Right renal pelvis (tissue), 4 donors: ENCODE data around the gene MESP2. TPM values are rescaled to one million over a fixed set of nuclear protein-coding genes. Genes with fewer than 3 reads are reported as not detected.
A peak's percentile ranks its signal among the peaks of the same experiment; 100 is the strongest.

Source experiments
- DNase-seq, 4 donors: peaks; one replicate each; pipeline ENCODE4 v3.0.0-alpha.2; 2013; ENCODE audit warnings: low read depth in 4 of 4, low spot score in 3 of 4, missing footprints in 1 of 4
- polyA plus RNA-seq, 4 donors: library from polyadenylated mRNA; unstranded; fragments of 120-200 nt; gene quantifications; one replicate each; pipeline ENCODE4 v1.2.1, GENCODE V29; 2013; ENCODE audit not compliant: insufficient read length in 4 of 4

MESP2 gene, protein sequence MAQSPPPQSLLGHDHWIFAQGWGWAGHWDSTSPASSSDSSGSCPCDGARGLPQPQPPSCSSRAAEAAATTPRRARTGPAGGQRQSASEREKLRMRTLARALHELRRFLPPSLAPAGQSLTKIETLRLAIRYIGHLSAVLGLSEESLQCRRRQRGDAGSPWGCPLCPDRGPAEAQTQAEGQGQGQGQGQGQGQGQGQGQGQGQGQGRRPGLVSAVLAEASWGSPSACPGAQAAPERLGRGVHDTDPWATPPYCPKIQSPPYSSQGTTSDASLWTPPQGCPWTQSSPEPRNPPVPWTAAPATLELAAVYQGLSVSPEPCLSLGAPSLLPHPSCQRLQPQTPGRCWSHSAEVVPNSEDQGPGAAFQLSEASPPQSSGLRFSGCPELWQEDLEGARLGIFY
- under 1 TPM; 0.18 to 0.80 (median 0.52) TPM for polyA plus RNA-seq

DNA sequence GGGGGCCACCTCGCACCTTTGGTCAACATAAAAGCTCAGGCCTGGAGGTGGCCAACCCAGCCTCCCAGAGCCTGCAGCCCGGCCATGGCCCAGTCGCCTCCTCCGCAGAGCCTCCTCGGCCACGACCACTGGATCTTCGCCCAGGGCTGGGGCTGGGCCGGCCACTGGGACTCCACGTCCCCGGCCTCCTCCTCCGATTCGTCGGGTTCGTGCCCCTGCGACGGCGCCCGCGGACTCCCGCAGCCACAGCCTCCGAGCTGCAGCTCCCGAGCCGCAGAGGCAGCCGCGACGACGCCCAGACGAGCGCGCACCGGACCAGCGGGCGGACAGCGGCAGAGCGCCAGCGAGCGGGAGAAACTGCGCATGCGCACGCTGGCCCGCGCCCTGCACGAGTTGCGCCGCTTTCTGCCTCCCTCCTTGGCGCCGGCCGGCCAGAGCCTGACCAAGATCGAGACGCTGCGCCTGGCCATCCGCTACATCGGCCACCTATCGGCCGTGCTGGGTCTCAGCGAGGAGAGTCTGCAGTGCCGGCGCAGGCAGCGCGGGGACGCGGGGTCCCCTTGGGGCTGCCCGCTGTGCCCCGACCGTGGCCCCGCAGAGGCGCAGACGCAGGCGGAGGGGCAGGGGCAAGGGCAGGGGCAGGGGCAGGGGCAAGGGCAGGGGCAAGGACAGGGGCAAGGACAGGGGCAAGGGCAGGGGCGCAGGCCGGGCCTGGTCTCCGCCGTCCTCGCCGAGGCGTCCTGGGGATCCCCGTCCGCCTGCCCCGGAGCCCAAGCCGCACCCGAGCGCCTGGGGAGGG lies at the start of gene MESP2:
MESP2 (plus strand) TSS at position 59 of the 799 bp plus-strand sequence; CDS start at position 85, 26 bp downstream.
- peak; percentile 57 to 79 (median 70) for DNase-seq

DNA sequence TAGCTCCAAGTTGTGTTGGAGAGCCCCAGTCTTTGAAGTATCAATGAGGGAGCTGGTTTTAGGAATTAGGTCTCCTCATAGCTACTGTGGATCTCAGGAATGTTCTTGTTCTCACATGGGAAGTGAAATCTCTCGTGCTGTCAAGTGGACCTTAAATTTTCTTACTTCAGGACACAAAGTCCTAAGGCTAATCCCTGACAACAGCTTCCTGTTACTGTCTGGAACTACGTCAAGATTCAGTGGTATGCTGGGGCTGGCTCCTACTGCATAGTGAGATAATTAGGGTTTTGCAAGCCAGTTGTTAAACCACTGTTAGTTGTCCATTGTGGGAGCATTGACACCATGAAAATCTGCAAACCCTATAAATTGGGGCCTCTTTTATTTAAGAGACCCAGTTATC lies 47.9 kb upstream of the MESP2 start:
- no peak for DNase-seq

DNA sequence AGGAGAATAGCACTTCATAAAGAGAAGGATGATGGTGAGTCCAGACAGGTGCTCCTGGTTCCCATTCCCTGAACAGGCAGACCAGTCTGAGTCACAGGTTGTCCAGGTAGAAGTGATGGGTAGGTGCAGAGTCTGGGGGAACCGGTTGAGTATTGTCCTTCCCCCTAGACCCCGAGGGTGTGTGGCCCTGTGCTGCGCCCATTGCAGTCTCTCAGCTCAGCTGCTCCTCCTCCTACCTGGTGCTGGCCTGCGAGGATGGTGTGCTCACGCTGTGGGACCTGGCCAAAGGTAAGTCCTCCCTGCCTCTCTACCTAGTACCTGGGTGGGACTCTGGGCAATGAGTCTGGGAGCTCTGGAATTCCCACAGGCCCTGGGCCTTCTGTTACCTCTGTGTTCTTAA lies 44.9 kb upstream of the MESP2 start:
- no peak for DNase-seq

DNA sequence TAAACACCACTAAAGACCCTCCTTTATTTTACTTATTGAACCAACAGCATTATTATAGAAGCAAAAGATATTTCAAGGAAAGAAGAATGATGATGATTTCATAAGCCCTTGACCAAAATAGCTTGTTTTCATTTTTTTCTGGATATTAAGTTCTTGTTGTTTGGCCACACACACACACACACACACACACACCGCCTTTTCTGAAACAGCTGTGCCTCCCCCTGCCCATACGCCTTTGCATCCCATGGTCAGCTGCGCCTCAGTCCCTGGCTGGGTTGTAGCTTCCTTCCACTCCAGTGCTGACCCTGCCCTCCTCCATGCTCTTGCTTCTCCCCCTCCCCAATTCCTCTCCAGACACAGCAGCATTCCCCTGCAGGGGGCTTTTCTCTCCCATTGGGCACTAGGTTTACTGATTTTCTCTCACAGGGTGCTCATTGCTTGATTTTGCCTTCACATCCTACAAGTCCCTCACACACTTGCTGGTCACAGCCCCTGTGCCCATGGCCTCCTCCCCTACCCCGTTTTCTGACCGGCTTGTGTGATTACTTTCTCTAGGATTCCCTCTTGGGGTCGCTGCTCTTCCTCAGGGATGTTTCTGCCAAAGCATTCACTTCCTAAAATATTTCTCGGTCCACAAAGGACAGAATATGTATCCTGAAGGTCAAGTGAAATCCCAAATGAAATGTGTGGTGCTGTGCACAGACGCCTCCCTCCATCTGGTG lies 43.5 kb upstream of the MESP2 start:
- no peak for DNase-seq

DNA sequence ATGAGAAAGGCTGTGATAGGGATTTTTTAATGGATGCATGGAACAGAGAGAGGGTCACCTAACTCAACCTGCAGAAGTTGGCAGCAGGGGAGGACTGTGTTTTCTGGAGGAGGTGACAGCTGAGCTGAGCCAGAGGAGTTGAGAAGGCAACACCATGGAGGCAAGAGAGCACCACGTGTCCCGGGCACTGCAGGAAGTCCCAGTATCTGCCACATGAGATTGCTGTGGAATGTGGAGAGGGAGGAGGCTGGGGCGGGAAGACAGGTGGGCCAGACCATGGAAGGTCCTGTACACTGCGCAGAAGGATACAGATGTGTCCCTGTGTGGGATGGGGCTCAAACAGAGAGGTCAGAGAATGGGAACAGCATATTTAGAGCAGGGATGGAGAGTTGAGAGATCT lies 40.4 kb upstream of the MESP2 start:
- no peak for DNase-seq

DNA sequence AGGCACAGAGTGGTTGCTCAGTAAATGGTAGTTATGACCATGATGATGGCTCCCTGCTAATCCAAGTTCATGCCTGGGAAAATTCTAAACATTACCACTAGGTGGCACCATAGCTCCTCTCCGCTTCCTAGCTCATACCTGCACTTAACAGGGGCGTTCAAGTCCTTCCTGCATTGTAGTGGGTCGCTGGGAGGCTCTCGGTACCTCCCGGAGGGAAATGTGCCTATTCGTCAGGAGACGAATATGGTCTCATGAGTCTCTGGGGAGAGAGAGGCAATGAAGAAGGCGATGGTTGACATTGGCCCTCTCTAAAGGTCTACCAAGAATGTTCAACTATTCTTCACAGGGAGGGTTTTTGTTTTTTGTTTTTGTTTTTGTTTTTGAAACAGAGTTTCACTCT lies 36.0 kb upstream of the MESP2 start:
- peak in 3 of 4 donors; percentile 63 to 72 (median 66) for DNase-seq

DNA sequence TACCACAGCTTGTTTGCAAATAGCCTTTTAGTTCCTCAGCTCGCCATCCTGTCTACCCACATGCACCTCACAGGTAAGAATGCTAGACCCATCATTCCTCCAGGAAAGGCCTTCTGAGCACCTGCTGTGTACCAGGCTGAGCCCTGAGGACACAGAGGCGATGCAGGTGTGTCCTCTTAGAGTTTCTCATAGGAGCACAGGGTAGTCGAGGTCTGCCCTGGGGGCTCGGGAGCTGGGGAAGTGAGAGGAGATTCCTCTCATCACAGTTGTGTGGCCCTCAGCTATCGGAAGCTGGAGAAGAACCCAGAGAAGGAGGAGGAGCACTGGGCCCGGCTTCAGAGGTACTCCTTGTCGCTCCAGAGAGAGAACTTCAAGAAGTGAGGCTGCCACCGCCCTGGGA lies 33.1 kb upstream of the MESP2 start:
- DNase-seq = no peak

DNA sequence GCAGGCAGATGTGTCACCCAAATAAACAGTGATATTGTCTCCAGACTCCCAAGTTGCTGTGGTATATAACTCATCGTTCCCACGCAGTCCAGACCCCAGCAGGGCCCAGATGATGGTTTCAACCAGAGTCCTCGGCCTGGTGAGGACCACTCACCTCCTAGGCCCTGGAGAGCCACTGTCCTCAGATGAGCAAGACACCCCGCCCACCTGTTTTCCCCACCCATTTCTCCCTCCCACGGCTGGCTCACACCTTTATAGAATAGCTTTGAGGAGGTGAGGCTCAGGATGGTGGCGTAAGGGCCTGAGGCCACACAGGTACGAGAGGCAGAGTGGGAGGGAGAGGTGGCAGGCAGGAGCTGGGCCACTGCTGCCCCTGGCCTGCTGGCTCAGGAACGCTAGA lies 32.5 kb upstream of the MESP2 start:
- DNase-seq = no peak

DNA sequence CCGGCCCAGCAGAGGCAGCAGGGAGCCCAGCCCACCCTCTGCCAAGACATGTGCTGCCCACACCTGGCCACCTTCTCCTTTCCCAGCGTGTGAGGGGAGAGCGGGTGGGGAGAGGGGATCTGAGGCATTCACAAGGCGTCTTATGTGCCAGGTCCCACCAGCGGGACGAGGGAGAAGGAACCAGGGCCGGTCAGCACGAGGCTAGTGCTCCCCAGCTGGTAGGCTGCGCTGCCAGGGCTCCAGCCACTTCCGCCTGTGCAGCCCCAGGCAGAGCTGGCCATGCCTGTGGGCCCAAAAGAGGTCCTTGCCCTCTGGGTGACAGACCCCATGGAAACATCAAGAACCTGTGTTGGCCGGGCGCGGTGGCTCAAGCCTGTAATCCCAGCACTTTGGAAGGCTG lies 31.0 kb upstream of the MESP2 start:
- no peak for DNase-seq

DNA sequence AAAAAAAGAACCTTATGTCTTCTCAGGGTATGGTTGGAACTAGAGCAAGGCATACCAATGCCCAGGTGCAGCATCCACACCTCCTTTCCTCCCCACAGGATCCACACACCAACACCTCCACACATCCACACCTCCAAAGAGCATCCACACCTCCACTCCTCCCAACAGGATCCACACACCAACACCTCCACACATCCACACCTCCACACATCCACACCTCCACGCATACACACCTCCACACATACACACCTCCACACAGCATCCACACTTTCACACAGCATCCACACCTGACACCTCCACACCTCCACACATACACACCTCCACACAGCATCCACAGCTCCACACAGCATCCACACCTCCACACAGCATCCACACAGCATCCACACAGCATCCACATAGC lies 30.4 kb upstream of the MESP2 start:
- DNase-seq = no peak

DNA sequence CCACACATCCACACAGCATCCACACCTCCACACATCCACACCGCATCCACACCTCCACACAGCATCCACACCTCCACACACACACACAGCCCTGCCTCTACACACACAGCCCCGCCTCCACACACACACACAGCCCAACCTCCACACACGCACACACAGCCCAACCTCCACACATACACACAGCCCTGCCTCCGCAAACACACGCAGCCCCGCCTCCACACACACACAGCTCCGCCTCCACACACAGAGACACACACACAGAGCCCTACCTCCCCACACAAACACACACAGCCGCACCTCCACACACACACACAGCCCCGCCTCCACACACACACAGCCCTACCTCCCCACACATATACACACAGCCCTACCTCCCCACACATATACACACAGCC lies 29.7 kb upstream of the MESP2 start:
- DNase-seq = no peak

DNA sequence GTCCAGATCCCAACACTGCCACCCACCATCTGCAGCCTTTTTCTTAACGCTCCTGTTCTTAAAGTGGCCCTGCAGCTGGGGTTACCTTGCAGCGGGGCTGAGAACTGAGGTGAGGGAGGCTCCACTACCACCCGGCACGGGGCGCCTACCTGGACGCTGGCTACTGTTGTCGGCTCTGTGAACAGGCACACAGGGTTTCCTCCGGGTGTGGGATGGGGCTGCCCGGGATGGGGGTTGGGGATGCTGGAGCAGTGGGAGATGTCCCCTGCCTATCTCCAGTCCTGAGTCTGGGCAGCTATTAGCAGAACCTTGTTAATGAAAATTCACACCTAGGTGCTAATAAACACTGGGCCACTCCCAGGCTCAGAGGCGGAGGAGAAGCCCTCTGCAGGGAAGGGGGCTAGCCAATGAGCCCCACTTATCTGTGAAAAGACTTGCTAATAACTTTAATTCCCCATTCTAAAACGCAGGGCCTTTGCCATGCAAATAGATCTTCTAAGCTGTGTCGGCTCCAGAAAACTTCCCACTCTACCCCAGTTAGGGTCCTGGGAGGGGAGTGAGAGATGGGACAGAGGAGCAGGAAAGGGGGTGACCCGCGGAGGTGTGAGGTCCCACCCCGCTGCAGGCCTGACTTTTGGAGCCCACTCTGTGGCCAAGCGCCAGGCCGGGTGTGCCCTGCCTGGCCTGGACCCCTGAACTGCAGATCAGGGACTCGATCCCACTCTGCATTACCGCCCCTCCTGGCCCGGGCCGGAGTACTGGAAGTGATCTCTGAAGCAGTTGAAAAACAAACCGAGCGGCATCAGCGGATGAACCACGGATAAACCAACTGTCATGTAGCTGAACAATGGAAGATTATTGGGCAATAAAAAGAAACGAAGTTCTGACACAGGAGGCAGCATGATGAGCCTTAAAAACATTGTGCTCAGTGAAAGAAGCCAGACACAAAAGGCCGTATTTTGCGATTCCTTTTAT lies 28.1 kb upstream of the MESP2 start:
- no peak for DNase-seq

DNA sequence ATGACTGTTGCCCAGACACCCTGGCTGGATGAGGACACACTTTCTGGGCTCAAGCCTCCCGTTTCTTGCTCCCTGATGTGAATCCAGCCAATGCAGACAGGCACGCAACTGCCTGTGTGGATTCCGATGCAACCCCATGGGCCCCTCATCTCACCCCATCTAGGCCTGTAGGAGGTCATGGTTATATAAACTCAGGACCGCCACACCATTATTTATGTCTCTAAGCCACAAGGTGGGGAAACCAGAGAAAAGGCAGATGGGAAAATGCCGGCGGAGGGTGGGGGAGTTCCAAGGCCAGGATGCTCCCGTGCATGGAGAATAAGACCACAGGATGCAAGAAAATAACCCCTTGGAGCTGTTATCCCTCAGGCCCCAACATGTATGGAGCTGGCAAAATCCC lies 27.1 kb upstream of the MESP2 start:
- DNase-seq = no peak

DNA sequence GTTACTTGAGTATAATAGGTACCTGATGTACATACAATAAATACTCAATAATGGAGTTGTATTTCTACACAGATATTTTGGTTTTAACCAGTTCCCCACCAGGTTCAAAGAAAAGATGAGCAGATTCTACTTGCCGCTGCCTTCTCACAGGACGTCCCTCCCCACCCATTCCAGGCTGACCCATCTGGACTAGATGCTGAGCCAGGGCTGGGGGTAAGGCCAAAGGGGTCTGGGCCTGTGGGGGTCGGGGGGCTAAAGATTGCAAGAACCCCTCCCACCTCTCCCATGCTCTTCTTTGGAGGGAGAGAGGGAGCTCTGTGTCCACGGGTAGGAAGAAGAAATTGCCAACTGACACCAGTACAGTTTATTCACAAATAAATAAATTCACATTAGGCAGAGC lies 26.6 kb upstream of the MESP2 start:
- no peak for DNase-seq

DNA sequence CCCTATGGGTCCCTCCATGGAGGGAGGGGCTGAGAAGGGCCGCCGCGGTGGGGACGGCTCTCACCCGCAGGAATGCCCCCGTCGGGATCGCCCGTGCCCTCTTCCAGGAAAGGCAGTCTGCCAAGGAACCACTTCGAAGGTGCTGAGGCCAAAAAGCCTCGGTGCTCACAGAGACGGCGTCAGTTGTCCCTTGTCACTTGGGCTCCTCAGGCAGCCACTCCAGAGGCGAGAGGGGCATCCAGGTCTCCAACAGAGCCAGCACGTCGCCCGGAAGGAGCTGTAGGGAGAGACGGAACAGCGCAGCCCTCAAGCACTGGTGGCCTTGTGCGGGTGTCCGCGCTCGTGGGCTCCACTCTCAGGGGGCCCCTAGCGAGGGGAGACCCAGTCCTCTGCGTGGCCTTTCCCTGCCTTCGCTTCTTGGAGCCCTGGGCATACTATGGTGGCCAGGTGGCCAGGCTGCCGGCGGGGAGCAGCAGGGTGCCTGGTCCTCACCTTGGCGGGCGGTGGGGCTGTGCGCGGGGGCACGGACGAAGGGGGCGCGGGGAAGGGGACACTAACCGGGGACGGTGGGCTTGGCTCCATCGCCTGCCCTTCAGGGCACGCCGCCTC lies 26.1 kb upstream of the MESP2 start:
- DNase-seq = no peak

DNA sequence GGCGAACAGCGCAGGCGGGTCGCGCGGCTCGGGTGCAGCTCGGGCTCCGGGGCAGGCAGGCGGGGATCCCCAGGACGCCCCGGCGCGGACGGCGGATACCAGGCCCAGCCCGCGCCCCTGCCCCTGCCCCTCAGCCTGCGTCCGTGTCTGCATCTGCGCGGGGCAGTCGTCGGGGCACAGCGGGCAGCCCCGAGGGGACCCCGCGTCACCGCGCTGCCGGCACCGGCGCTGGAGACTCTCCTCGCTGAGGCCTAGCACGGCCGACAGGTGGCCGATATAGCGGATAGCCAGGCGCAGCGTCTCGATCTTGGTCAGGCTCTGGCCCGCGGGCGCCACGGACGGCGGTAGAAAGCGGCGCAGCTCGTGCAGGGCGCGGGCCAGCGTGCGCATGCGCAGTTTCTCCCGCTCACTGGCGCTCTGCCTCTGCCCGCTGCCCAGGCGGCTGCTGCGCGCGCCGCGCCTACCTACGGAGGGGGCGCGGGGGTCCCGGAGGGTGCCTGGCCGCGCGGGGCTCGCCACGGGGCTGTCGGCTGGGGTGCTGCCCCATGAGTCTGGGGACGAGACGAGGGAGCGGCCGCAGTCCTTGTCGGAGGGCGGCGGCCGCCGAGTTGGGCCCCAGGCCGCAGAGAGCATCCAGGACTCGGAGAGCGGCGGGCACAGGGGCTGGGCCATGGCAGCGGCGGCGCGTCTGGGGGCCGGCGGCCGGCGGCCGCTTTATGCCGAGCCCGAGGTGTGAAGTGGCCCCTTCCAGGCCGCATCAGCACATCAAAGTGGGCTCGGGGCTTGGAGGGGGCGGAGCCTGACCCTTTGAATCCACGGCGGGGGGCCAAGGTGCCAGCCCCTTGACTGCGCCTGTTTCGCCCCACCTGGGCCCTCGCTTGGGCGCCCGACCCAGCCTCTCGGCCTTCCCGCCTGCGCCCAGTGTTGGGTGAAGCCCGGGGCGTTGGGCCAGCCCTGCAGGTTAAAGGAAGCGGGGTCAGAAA lies 25.3 kb upstream of the MESP2 start, which contains the start of gene MESP1:
MESP1 (minus strand) TSS at position 690 of the 983 bp plus-strand sequence; CDS start at position 672, 18 bp downstream.
- peak; percentile 76 to 82 (median 81) for DNase-seq

DNA sequence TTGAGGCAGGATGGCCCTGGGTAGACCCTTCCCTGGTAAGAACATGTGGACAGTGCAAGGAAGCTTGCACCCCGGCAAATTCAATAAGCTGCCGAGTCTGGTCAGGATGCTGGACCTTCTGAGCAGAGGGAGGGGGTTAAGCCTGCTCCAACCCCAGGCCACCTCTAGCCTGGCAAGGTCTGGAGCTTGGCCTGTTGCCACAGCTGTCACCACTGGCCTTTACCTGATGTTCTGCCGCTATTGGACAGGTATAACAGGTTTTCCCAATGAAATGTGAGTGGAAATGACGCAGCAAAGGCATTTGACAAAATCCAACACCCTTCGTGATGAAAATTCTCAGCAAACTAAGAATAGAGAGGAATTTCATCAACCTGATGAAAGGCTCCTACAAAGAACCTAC lies 24.4 kb upstream of the MESP2 start:
- no peak for DNase-seq

DNA sequence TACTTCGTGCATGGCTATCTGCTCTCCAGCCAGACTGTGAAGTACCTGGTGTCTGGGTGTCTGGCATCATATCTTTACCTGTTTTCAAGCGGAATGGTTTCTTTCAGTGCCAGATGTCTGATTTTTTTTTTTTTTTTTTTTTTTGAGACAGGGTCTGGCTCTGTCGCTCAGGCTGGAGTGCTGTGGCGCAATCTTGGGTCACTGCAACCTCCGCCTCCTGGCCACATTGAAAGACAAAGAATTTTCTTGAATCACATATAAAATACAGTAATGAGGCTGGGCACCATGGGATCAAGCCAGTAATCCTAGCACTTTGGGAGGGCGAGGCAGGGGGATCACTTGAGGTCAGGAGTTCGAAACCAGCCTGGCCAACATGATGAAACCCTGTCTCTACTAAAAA lies 22.3 kb upstream of the MESP2 start:
- DNase-seq = no peak
